Skin epidermis (tissue), 12 donors: Measurements from ENCODE around the gene MIPOL1.
"Not testable (repeated sequence)": the region's sequence is repeated elsewhere in the genome, so short reads cannot be mapped to it uniquely, and the experiment has no call there.

Experiments used
- H3K27ac ChIP-seq, 21 experiments: fragments of 200-600 bp; sonication (generic) in 11 of 21; one replicate each; pipeline ENCODE4 v1.5.0; 2020; ENCODE audit warnings: mild to moderate bottlenecking in 3 of 21, inconsistent platforms in 2 of 21, moderate library complexity in 2 of 21
- H3K4me3 ChIP-seq, 7 experiments: fragments of 200-600 bp; sonication (generic) in 2 of 7; one replicate each; pipeline ENCODE4 v1.5.0; 2020; ENCODE audit warnings: inconsistent platforms in 2 of 7, mild to moderate bottlenecking in 2 of 7, moderate library complexity in 1 of 7

The MIPOL1 gene, protein sequence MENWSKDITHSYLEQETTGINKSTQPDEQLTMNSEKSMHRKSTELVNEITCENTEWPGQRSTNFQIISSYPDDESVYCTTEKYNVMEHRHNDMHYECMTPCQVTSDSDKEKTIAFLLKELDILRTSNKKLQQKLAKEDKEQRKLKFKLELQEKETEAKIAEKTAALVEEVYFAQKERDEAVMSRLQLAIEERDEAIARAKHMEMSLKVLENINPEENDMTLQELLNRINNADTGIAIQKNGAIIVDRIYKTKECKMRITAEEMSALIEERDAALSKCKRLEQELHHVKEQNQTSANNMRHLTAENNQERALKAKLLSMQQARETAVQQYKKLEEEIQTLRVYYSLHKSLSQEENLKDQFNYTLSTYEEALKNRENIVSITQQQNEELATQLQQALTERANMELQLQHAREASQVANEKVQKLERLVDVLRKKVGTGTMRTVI

DNA sequence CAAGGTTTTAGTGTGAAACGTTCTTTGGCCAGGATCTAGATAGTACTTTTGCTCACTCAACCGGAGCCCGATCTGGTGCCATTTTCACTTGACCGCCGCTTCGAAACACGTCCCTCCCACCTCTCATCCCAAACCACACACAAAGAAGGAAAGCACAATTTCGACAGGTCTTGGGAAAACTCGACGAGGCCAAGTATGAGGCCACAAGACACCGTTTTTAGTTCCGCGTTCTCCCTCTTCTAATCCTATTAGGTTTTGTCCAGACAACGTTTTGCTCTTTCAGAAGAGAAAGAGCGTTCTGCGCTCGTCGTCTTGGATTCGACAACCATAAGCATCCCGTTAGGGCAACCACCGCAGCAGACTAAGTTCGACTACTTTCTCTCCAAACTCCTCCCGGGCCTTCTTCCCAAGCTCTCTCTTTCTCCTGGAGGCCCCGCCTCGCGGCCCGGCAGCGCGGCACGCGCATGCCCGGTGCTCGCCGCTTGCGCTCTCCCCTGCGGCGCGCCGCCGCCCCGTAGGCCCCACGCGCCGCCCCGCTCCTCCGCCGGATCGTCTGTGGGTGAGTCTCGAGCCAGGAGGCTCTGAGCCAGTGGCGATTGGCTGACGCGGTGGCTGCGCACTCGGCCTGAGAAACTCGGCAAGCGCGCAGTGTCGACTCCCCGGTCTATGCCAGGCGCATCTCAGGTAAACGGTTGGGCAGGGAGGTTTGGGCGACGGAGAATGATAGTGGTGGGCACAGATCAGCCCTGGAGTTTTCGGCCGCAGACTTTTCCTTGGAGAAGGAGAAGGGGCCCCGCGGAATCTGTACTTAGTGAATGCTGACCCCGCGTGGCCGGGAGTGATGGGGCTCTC is at the start of gene MIPOL1:
MIPOL1 (plus strand) TSS at position 517 of the 852 bp plus-strand sequence. CDS start 49,952 bp downstream, outside the sequence.
- peak within 1 kb of the TSS; percentile 40 to 59 (median 49) for H3K4me3 ChIP-seq

DNA sequence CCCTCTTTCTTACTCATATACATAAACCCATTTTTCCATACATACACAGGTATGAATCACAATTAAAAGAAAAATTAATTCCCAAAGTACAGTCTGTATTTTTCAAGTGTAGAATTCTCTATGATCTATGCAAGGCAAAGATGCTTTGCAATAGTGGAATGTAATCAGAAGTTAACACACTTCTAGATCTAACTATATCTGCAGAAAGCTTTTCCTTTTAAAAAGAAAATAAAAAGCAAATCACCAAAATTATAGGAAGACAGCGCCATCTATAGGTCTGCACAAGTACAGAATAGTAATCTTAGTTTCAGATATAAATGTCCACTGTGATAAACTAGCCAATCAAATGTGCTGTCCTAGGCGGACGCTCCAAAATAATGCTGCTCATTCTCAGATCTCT is 47.3 kb upstream of the MIPOL1 start:
- Histone ChIP-seq H3K27ac (no peak overlapping the region), H3K4me3 (no peak overlapping the region)

More for the DNA sequence above, at the start of gene MIPOL1:
- H3K27ac ChIP-seq, result peak within 1 kb of the TSS in 19 of 21 experiments; percentile 25 to 86 (median 72)

DNA sequence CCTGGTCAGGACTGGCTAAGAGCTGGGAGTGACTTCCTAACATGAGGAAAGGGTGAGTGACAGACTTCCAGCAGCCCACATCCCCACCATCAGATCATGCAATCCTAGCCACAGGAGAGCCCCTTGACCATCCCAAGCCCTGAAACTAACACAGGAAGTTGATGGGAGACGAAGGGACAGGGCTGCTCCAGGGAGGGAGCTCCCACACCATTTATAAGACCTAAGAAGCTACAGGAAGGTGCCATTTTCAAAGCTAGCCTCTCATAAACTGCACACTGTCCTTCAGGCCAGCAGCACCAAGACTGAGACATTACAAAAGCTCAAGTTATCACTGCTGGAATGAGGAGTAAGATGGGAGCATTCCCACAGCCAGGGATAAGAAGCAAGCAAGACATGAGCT is 44.7 kb upstream of the MIPOL1 start:
- H3K4me3 ChIP-seq, result no peak overlapping the region

DNA sequence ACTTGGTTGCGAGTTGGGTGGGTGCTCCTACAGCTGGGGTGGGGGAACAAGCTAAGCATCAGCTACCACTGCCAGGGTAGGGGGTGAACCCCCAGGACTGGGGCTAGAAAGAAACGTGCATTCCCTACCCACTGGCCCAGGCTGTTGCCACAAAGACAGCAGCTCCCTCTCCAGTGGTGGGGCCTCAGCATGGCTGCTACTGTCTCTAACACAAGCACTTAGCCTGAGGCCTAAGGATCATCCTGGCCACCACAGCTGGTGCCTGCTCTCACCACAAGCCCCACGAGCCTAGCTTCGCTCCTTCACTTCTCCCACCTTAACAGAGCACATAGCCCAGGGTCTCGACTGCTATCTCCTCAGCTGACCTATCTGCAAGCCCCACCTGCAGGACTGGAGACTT is 44.3 kb upstream of the MIPOL1 start:
- no peak overlapping the region for H3K4me3 ChIP-seq
- no peak overlapping the region for H3K27ac ChIP-seq

More for the DNA sequence above, 44.7 kb upstream of the MIPOL1 start:
- H3K27ac ChIP-seq, result no peak overlapping the region

DNA sequence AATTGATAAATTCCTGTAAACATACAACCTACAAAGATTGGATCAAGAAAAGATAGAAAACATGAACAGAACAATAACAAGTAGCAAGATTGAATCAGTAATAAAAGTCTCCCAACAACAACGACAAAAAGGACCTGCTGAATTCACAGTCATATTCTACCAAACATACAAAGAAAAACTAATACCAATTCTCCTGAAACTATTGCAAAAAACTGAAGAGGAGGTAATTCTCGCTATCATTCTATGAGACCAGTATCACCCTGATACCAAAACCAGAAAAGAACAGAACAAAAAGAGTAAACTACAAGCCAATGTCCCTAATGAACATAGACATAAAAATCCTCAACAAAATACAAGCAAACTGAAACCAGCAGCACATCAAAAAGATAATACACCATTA is 39.8 kb upstream of the MIPOL1 start:
- Histone ChIP-seq H3K27ac (no peak overlapping the region), H3K4me3 (no peak overlapping the region)

DNA sequence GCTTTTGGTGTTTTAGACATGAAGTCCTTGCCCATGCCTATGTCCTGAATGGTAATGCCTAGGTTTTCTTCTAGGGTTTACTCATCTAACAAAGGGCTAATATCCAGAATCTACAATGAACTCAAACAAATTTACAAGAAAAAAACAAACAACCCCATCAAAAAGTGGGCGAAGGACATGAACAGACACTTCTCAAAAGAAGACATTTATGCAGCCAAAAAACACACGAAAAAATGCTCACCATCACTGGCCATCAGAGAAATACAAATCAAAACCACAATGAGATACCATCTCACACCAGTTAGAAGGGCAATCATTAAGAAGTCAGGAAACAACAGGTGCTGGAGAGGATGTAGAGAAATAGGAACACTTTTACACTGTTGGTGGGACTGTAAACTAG is 35.4 kb upstream of the MIPOL1 start:
- H3K4me3 ChIP-seq, H3K27ac ChIP-seq: not testable (repeated sequence)

DNA sequence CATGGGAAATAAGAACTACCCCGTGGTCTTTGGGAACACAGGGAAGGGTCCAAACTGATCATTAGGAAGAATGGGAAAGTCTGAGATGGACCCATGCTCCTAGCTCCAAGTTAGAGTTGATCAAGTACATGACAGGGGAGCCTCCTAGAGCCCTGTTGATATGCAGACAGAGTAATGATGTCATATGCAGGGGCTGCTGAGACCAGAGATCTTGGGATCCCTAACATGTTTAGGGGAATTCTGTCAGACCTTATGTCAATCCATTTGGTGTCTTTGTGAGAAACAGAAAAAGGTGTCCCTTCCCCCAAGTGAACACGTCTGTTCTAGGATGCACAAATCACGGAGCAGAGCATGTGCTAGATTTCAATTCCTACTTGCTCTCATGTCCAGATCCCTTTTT is 31.9 kb upstream of the MIPOL1 start:
- H3K27ac ChIP-seq, result no peak overlapping the region
- no peak overlapping the region for H3K4me3 ChIP-seq

DNA sequence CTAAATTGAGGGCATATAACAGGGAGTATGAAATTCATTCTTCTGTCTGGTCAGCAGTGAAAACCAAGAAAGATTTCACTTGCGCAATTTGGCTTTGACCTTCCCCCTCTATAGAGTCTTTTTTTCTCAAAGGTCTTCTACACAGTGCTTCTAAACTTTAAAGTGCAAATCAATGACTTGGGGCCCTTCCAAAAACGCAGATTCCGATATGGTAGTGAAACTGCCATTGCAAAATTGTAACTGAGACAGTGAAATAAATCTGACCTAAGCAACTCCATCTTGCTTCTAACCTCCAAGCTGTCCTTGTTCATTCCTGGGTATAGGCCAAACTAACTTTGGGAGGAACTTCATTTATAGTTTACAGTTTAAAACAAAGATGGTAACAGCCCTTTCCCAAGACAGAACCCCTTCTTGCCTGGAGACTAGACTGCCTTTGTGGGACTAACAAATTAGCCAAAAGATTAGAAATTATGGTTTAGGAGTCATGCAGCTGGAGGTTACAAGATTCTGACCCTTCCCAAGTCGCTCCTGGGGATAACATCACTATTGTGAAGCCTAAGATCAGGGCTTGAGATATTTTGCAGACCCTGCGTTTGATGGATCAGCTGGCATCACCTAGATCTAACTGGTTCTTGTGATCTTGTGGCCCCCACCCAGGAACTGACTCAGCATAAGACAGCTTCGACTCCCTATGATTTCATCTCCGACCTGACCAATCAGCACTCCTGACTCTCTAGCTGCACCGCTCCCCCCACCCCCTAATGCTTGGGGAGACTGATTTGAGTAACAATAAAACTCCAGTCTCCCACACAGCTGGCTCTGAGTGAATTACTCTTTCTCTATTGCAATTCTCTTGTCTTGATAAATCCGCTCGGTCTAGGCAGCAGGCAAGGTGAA is 30.3 kb upstream of the MIPOL1 start:
- Histone ChIP-seq H3K27ac (no peak overlapping the region), H3K4me3 (no peak overlapping the region)

DNA sequence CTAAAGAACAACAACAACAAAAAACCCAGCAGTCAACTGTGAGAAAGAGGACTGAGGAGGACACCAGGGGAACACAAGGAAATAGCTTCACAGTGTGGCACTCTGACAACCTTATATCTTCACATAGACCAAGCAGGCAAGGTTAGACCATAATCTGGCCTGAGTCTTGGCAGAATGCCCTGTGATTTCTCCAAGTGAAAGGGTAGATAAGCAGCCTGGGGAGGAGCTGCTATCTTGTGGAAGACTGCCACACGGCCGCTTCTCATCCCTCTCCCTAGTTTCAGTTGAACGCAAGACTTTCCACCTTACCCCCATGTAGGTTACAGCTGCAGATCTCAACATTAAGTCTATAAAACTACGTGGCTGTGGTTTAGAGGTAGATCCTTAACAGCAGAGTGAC is 29.0 kb upstream of the MIPOL1 start:
- H3K4me3 ChIP-seq, result no peak overlapping the region
- no peak overlapping the region for H3K27ac ChIP-seq

DNA sequence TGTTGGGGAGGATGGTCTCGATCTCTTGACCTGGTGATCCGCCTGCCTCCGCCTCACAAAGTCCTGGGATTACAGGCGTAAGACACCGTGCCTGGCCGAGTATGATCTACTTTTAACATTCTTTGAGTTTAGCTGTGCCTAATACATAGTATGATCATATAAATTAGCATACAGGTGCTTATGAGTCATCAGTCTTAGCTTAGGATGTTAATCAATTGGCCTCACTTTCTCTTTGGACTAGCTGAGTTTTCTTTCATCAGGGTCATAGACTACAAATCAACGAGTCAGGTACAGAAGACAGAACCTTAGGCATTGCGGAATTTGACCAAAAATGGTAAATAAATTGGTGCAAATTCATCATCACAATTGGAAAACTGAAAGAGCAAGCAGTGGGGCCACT is 27.5 kb upstream of the MIPOL1 start:
- Histone ChIP-seq H3K27ac (no peak overlapping the region), H3K4me3 (no peak overlapping the region)

DNA sequence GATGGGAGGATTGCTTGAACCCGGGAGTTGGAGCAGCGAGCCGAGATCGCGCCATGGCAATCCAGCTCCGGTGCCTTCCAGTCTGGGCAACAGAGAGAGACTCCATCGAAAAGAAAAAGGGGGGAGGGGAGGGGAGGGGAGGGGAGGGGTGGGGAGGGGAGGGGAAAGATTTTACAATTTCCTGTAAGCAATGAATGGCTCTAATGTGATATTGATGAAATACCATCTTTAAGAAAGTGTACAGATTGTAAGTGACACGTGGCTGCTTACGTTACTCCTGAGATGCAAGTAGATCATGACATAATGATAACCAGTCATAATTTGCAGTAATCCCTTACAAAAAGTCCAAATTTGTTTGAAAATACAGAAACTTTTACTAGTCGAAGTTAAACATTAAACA is 26.7 kb upstream of the MIPOL1 start:
- Histone ChIP-seq H3K4me3 (no peak overlapping the region), H3K27ac (no peak overlapping the region)

DNA sequence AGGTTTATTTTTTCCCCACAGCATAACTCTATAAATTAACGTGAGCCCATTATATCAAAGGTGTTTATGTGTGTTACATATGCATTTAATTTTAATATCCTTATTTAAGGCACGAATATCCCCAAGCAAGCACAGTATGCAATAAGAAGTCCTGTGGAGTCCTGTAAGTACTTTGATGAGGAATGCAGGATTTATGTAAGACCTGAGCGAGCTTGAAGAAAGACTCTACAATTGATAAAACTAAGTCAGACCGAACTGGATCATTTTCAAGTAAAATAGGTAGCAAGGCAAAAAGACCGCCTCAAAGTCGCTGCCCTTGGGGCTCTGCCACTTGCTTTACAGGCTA is 26.1 kb upstream of the MIPOL1 start:
- H3K27ac ChIP-seq, result peak overlapping the region in 10 of 21 experiments; percentile 63 to 84 (median 78)
- peak overlapping the region in 6 of 7 experiments; percentile 31 to 56 (median 52) for H3K4me3 ChIP-seq

DNA sequence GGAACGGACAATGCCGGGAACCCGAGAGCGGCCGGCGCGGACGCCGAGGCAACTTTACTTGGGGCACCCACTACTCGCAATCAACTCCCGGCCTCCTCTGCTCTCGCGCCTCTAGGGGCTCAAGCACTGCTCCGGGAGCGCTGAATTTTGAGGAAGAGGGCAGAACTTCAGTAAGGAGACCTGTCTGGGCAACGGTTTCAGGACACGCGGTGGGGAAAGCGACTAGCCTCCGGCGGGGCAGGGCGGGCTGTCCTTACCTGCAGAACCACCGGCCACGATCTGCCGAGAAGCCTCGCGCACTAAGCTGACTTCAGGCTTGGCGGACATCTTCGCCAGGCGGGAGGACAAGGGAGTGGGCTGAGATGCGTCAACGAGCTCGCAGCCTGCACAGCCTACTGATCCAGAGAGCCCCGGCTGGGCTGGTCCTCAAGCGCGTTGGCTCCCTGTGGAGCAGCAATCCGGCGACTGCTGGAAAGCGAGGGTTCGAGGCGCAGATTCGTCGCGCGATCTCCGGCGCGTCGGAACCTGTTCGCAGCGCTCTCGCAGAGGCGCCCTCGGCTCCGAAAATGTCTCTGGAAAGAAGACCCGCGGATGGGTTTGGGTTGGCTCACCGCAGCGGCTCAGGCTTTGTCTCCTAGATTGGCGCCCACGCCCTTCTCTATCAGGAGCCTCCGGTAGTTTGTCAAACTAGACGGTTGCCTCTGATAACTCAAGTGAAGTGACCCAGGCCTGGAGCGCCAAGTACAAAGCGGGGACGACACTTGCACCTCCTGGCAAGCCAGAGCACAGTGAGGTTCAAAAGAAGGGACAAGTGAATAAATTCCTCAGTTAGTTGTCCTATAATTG is 25.5 kb upstream of the MIPOL1 start, which contains the start of gene SLC25A21:
SLC25A21 (minus strand) TSS at position 583 of the 846 bp plus-strand sequence.
- Histone ChIP-seq H3K4me3 (peak within 1 kb of the TSS; percentile 31 to 56 (median 52)), H3K27ac (peak within 1 kb of the TSS in 15 of 21 experiments; percentile 20 to 84 (median 73))

DNA sequence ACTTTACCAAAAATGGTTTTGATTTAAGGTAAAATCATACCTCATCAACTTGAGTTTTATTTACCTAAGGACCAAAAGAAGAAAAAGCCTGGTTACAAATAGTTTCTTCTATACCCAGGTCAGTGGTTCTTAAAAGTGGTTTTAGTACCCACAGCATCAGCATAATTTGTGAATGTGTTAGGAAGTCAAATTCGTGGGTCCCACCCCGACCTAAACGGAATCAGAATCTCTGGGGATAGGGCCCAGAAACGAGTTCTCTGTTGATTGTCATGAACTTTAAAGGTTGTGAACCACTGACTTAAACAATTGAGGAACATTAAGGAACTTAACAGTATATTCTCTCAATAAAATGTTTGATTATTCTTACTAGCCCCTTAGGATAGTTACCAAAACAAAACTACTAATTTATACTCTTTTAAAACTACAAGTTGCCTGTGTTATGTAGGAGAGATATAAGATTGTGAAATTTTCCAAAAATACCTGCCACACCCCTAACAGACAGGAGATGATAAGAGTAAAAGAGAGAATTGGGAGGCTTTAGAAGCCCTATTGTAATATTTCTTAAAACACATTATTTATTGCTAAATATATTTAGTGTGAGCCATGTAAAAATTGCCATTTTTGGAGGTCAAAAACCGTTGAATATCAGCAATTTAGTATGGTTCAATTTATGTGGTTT is 24.7 kb upstream of the MIPOL1 start:
- Histone ChIP-seq H3K4me3 (peak overlapping the region in 5 of 7 experiments; percentile 37 to 56 (median 53)), H3K27ac (peak overlapping the region in 6 of 21 experiments; percentile 37 to 79 (median 73))

DNA sequence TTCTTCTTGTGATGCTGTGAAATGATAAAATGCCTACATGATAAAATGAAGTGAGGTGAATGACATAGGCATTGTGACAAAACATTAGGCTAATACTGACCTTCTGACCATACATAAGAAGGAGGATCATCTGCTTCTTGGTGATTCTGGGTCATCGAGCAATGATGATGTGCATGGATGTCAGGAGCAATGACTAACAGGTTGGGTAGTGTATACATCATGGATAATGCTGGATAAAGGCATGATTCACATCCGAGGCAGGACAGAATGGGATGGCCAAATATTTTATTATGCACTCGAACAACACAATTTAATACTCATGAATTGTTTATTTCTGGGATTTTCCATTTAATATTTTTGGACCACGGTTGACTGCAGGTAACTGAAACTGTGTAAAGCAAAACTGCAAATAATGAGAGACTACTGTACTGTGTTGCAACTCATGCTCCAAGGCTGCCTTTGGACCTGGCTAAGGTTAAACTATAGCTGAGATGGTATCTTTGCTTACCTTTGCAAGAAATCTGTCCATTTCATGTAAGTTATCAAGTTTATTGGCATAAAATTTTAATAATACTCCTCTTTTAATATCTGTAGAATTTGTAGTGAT is 17.7 kb upstream of the MIPOL1 start:
- Histone ChIP-seq H3K4me3 (no peak overlapping the region), H3K27ac (no peak overlapping the region)

DNA sequence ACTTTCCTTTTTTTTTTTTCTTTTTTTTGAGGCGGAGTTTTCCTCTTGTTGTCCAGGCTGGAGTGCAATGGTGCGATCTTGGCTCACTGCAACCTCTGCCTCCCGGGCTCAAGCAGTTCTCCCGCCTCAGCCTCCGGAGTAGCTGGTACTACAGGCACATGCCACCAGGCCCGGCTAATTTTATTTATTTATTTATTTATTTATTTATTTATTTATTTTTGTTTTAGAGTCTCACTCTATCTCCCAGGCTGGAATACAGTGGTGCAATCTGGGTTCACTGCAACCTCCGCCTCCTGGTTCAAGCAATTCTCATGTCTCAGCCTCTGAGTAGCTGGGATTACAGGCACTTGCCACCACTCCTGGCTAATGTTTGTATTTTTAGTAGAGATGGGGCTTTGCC is 16.9 kb upstream of the MIPOL1 start:
- not testable (repeated sequence) for H3K4me3 ChIP-seq, H3K27ac ChIP-seq

DNA sequence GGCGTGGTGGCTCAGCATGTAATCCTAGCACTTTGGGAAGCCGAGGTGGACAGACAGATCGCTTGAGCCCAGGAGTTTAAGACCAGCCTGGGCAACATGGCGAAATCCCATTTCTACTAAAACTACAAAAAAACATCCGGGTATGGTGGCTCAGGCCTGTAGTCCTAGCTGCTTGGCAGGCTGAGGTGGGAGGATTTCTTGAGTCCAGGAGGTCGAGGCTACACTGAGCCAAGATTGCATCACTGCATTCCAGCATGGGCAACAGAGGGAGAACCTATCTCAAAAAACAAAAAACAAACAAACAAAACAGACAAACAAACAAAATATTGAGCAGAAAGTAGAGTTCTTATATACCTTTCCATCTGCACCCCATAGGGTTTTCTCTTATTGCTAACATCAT is 16.3 kb upstream of the MIPOL1 start:
- no peak overlapping the region for H3K27ac ChIP-seq
- no peak overlapping the region for H3K4me3 ChIP-seq

DNA sequence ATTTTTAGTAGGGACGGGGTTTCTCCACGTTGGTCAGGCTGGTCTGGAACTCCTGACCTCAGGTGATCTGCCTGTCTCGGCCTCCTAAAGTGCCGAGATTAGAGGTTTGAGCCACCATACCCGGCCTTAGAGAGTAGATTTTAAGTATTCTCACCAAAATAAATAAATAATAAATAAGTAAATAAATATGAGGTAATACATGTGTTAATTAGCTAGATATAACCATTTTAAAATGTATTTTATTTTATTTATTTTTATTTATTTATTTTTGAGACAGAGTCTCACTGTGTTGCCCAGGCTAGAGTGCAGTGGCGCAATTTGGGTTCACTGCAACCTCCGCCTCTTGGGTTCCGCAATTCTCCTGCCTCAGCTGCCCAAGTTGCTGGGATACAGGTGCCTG is 13.2 kb upstream of the MIPOL1 start:
- H3K27ac ChIP-seq, H3K4me3 ChIP-seq: not testable (repeated sequence)
